KOPT-K1 (cell line): Measurements from ENCODE around the gene HSPA4.
A peak's percentile ranks its signal among the peaks of the same experiment; 100 is the strongest.
"Not testable (repeated sequence)": the region's sequence is repeated elsewhere in the genome, so short reads cannot be mapped to it uniquely, and the experiment has no call there.

Experiments
- H3K27ac ChIP-seq: fragments of 200-600 bp; sonication (generic); 2 replicates; pipeline ENCODE4 v1.5.1; 2016; ENCODE audit warnings: antibody characterized with exemption, mild to moderate bottlenecking, low read depth, low read length; ENCODE audit not compliant: poor library complexity, severe bottlenecking
- H3K36me3 ChIP-seq: fragments of 200-600 bp; sonication (generic); 2 replicates; pipeline ENCODE4 v1.5.1; 2017; ENCODE audit warnings: antibody characterized with exemption, mild to moderate bottlenecking, low read length, moderate library complexity; ENCODE audit not compliant: insufficient read depth
- H3K9me3 ChIP-seq: fragments of 200-600 bp; sonication (generic); 2 replicates; pipeline ENCODE4 v1.5.1; 2017; ENCODE audit warnings: antibody characterized with exemption, low read length, mild to moderate bottlenecking; ENCODE audit not compliant: insufficient read depth, poor library complexity, severe bottlenecking

Gene HSPA4

DNA sequence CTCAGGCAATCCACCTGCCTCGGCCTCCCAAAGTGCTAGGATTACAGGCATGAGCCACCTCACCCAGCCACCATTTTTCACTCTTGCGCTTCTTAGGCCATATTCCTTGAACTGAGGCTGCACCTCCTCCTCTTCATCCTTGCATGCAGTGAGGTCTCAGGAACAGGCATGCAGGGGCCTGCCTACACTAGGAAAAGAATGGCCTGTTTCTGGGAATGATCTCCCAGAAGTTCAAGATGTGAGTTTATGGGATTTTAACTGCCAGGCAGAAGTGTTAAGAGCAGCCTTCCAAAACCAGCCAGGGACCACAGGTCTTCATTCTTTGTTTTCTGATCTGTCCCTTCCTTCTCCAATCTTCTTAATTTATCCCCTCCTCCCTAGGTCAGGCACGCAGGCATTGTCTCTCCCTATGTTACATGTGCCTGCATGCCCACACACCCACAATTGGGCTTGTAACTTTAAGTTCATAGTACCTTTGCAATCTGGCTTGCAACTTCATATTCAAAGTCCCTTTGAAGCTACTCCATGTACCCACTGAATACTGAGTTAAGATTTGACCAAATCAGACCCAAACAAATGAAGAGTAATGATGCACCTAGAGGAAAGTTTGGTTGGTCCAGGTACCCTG, 10.5 kb upstream of the HSPA4 start:
- H3K27ac ChIP-seq, result no peak overlapping the region
- H3K36me3 ChIP-seq, result no peaks in the 10 kb centered on the region
- H3K9me3 ChIP-seq, result no peaks in the 10 kb centered on the region

DNA sequence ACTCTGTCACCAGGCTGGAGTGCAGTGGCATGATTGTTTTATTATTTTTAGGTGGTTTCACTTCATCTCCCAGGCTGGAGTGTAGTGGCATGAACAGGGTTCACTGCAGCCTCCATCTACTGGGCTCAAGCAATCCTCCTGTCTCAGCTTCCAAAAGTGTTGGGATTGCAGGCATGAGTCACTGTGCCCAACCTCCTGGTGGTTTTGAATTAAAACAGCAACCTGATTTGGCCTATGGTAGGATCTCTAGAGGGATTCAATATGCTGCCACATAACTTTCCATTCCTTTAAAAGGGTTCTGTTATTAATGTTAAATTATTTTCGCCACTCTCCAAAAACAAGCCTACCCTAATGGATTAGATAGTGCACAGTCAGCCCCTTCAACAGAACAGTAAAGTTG, 9.9 kb upstream of the HSPA4 start:
- Histone ChIP-seq H3K9me3 (no peaks in the 10 kb centered on the region), H3K36me3 (no peaks in the 10 kb centered on the region), H3K27ac (no peak overlapping the region)

DNA sequence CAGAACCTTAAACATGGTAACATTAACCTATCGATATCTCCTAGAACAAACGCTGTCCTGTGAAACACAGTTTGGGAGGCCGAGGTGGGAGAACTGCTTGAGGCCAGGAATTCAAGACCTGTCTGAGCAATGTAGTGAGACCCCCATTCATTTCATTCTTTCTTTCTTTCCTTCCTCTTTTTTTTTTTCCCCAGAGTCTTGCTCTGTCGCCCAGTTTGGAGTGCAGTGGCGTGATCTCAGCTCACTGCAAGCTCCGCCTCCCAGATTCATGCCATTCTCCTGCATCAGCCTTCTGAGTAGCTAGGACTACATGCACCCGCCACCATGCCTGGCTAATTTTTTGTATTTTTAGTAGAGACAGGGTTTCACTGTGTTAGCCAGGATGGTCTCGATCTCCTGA, 5.3 kb upstream of the HSPA4 start:
- H3K27ac ChIP-seq, H3K36me3 ChIP-seq, H3K9me3 ChIP-seq: not testable (repeated sequence)

DNA sequence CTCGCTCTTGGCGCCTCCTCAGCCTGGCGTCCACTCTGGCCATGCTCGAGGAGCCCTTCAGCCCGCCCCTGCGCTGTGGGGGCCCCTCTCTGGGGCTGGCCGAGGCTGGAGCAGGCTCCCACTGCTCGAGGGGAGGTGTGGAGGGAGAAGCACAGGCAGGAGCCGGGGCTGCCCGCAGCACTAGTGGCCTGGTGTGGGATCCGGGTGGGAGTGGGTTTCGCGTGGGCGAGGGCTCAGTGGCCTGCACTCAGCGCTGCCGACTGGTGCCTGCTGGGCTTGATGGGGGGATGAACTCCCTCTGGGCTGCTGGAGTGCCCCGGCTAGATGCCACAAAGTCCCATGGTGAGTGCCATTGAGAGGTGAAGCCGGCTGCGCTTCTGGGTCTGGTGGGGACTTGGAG, 4.4 kb upstream of the HSPA4 start:
- Histone ChIP-seq H3K9me3 (no peaks in the 10 kb centered on the region), H3K27ac (no peak overlapping the region), H3K36me3 (no peaks in the 10 kb centered on the region)

DNA sequence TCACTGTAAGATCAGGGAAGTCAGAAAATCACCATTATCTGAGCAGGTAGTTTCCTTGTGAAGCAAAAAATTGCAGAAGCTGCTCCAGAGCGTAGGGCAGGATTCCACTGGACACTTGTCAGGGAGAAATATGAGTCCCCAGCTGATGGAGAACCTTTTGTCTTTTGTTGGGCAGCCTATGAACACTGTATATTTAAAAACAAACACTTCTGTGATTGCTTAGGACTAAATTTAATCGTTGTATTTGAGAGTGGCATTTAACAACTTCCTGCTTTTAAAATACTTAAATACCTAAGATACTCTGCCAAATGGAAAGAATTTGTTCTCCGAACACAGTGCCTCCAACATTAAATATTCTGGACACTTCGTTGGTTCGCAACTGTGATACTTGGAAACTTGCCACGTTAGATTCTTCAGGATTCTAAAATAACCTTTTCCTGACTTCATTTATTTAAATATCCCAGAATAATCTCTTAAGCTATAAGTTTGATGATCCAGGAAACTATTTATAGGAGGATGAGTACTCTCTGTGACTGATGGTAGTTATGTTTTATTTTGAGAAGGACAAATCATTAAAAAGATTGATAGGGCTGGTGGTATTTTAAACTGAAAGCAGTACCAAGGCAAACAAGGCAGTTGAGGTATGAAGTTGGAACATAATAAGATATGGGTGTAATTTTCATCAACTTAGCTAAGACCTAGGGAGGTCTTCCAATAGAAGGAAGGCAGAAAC, 2.7 kb upstream of the HSPA4 start:
- Histone ChIP-seq H3K36me3 (no peaks in the 10 kb centered on the region), H3K27ac (no peak overlapping the region), H3K9me3 (no peaks in the 10 kb centered on the region)

DNA sequence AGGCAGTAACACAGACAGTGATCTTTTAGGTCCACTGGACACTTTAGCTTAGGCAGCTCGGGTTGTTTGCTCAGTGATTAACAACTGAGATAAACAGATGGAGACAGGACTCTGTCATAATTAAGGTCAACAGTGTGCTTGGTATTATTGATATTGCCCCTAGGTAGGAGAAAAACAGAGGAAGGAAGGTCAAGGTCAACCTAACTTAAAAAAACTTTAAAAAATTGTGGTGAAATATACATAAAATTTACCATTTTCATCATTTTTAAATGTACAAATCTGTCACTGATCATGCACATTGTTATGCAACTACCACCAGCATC, 2.1 kb upstream of the HSPA4 start:
- Histone ChIP-seq H3K36me3 (0 out of 2 replicates have a peak, but pooled peaks cover 2% of the 10 kb centered on the region), H3K27ac (no peak overlapping the region), H3K9me3 (no peaks in the 10 kb centered on the region)

DNA sequence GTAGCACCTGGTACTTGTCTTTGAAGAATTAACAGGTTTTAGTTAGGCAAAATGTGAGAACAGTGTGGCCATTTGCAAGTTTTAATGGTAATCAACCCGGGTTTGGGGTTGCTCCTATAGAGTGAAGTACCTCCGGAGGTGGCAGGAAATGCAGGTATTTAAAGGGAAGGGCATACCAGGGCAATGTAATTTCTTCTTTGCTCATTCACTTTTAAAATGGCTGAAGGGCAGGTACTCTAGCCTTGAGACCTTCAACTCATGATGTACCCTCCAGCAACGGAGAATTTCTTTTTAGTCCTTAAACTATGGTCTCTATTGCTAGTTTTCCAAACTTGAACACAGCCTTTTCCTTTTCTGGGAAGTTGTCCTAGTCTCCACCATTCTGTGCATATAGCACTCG, 1.3 kb upstream of the HSPA4 start:
- Histone ChIP-seq H3K9me3 (no peaks in the 10 kb centered on the region), H3K36me3 (peaks cover 9% of the 10 kb centered on the region; the same call in 1 of the 2 replicates), H3K27ac (peak overlapping the region; percentile 93)

DNA sequence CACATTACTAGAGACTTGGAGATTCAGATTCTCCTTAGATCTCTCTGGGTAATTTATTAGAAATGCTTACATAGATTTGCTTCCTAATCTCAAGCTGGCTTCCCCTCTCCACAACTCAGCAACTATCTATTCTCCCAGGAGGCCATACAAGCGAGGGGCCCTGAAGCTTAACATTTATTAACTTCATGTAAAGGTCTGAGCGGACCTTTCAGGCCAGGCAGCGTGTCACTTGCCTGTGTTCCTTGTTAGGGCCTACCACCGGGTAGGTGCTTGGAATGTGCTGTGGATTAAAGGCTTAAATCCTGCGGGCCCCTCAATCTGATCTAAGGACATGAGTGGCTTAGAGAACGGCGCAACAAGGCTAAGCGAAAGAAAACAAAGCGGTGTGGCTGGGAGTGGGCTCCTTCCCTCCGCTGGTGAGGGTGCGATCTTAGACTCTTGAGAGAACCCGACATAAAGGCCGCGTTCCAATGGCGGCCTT, 712 bp upstream of the HSPA4 start:
- peak overlapping the region; percentile 93 for H3K27ac ChIP-seq
- H3K36me3 ChIP-seq, result peaks cover 9% of the 10 kb centered on the region; the same call in 1 of the 2 replicates
- H3K9me3 ChIP-seq, result no peaks in the 10 kb centered on the region

DNA sequence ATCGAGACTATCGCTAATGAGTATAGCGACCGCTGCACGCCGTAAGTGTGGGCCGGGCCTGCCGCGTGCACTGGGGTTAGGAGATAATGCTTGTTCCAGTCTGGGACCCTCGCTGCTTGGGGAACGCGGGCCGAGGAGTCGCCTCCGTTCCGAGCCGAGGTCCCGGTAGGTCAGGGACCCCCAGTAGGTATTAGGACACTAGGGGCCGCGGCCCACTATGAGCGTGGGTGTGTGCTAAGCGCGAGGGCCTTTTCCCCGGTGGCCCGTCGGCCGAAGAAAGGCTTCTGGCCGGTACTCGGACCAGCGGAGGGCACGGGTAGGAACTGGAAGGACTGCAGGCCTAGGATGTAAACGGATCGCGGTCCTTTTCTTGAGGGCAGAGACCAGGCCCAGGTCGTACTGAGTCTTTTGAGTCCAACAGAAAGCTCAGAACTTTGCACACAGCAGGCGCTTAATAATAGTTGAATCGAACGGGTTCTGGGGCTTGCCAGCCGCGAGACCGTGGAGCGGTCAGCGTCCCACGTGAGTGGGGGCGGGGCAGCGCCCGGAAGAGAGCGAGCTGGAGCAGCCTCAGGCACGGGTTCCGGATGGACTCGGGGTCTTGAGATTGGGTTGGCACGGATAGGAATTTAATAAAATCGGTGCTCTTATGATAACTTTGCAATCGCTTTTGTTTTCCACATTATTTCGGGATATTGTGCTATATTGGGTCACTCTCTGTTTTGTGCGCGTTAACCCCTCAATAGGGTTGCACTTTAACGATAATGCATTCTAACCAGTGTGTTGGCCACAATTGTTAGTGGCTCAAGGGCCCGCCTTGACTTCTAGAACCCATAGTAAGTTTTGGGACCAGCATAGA, 733 bp downstream of the HSPA4 start:
- peak overlapping the region; percentile 93 for H3K27ac ChIP-seq
- H3K9me3 ChIP-seq, result no peaks in the 10 kb centered on the region
- peaks cover 13% of the 10 kb centered on the region for H3K36me3 ChIP-seq

DNA sequence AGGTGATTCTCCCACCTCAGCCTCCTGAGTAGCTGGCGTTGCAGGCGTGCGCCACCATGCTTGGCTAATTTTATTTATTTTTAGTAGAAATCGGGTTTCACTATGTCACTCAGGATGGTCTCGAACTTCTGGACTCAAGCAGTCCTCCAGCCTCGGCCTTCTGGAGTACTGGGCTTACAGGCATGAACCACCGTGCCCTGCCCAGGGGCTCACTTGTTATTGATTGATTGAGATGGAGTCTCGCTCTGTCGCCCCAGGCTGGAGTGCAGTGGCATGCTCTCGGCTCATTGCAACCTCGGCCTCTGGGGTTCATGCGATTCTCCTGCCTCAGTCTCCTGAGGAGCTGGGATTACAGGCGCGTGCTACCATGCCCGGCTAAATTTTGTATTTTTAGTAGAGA, 1.6 kb downstream of the HSPA4 start:
- H3K27ac ChIP-seq, result no peak overlapping the region
- H3K9me3 ChIP-seq, result no peaks in the 10 kb centered on the region
- peaks cover 13% of the 10 kb centered on the region for H3K36me3 ChIP-seq

DNA sequence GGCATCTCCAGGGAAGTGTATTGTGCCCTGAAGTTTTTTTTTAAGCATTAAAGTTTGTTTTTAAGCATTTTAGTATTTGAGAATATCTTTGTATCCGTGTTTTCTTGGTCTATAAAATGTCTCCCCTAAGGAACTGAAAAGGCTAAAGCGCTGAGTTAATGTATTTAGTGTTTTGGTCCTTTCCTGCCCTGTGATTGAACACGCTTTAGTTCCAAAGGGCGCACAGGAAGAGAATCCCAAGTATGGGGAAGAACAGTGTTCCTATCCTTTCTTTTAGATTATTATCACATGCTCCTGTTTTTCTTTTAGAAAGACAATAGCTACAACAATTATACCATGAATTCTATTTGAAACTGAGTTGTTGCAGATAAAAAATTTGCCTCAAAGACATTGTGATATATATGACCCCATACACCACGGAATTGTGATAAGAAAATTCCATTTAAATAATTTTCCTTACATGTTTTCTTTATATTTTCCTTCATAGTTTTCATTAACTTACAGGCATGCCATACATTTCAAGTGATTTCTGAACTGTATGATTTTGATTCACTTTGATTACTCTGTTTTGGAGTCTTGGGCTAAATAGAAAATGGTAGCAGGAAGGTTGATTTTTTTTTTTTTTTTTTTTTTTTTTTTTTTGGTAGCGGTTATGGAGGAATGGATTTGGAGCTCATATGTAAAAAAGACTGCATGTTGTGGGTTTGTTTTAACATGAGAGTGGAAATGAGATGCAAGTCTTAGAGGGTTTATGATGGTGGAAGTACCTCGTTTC, 3.1 kb downstream of the HSPA4 start:
- H3K27ac ChIP-seq, result no peak overlapping the region
- no peaks in the 10 kb centered on the region for H3K9me3 ChIP-seq
- peaks cover 13% of the 10 kb centered on the region for H3K36me3 ChIP-seq

DNA sequence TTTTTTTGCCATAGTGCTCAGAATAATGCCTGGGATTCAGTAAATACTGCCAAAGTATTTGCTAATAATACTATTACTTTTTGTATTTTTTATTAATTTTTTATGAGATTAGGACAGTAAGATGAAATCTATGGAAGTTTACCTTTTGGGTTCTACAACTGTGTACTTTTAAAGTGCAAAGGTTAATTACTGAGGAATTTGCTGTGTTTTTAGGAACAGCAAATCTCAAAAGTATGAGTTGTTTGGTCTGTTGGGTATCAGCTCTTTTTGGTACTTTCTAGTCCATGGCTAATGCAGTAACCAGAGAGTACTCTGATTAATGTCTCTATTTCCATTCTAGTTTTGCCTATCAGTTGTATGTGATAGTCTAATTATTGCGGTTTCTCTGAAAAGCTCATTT, 5.1 kb downstream of the HSPA4 start:
- Histone ChIP-seq H3K9me3 (no peaks in the 10 kb centered on the region), H3K27ac (no peak overlapping the region), H3K36me3 (peaks cover 13% of the 10 kb centered on the region)

DNA sequence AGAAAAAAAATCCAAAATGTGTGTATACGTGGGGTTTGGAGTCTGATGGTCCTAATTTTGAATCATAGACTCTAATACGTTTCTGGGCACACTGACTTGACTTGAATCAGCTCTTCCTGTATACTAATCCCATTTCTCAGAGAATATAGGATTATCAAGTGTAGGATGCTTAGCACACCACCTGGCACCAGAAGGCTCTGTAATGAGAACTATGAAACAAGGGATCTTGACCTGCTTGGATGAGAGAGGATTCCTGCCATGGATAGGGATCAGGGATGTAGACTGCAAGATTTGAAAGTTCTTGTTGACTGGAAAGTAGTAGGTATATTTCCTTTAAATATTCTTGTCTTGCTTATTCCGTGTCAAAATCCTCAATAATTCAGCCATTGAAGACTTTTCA, 7.8 kb downstream of the HSPA4 start:
- Histone ChIP-seq H3K9me3 (no peaks in the 10 kb centered on the region), H3K36me3 (peaks cover 24% of the 10 kb centered on the region), H3K27ac (no peak overlapping the region)

DNA sequence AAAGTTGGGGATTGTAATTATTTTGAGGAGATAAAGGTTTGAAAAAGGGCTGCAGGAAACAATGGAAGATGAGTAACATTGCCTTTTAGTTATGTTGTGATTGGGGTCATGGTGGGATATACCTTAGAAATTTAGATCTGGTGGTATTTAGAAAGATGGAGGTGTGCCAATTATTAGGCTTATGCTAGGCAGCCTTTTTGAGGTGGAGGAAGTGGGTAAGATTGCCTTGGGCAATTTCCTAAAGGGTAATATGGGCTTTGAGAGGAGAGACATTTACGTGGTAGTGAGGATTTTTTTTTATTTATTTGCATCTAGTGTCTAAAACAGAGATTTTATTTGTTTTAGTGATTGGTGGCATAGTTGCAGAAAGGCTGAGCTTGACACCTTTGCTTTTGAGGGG, 10.5 kb downstream of the HSPA4 start:
- Histone ChIP-seq H3K9me3 (no peaks in the 10 kb centered on the region), H3K36me3 (peaks cover 39% of the 10 kb centered on the region), H3K27ac (no peak overlapping the region)

DNA sequence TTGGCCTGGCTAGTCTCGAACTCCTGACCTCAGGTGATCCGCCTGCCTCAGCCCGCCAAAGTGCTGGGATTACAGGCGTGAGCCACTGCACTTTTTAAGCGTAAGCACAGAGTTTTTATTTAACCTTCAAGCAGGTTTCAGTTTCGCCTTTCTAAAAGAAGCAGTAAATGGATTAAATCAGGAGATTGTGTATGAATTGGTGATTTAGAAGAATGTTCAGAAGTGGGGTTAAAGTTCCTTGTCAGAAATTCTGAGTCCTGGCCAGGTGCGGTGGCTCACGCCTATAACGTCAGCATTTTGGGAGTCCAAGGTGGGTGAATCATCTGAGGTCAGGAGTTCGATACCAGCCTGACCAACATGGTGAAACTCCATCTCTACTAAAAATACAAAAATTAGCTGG, 12.2 kb downstream of the HSPA4 start:
- H3K27ac ChIP-seq, result no peak overlapping the region
- H3K36me3 ChIP-seq, result peaks cover 55% of the 10 kb centered on the region
- H3K9me3 ChIP-seq, result no peaks in the 10 kb centered on the region
